Activated CD8-positive, alpha-beta T cell treated with anti-CD3 and anti-CD28 coated beads for 36 hours (primary cell): ENCODE measurements around the gene SMIM33. TPM values are rescaled to one million over a fixed set of nuclear protein-coding genes. Genes with fewer than 3 reads are reported as not detected.

ENCODE experiments used
- ATAC-seq: fragments of 200-7000 bp; cut with Tn5 transposase; one replicate; pipeline ENCODE4 v1.10.0; 2021; ENCODE audit warnings: mild to moderate bottlenecking, moderate library complexity
- CTCF ChIA-PET: fragments of 350-600 bp; sonication (Branson Sonifier 250); formaldehyde crosslinking; loops from one replicate; lab custom pipeline; 2021; ENCODE audit warnings: antibody characterized with exemption; lab: Charles Lee
- POLR2A ChIA-PET: fragments of 350-600 bp; sonication (Branson Sonifier 250); formaldehyde crosslinking; loops from one replicate; lab custom pipeline; 2021; ENCODE audit warnings: antibody characterized with exemption; lab: Charles Lee
- DNase-seq: peaks from one replicate; pipeline ENCODE4 v3.0.0-alpha.2; 2020
- H3K27ac Mint-ChIP-seq: one replicate; pipeline ENCODE4 v1.8.0; 2021; ENCODE audit warnings: mild to moderate bottlenecking, mixed read lengths
- H3K27me3 Mint-ChIP-seq: one replicate; pipeline ENCODE4 v1.8.0; 2021; ENCODE audit warnings: mixed read lengths
- H3K36me3 Mint-ChIP-seq: one replicate; pipeline ENCODE4 v1.8.0; 2021; ENCODE audit warnings: low read depth, mixed read lengths
- H3K4me1 Mint-ChIP-seq: one replicate; pipeline ENCODE4 v1.8.0; 2021; ENCODE audit warnings: low read depth, mixed read lengths
- H3K4me3 Mint-ChIP-seq: one replicate; pipeline ENCODE4 v1.8.0; 2021; ENCODE audit warnings: mild to moderate bottlenecking, moderate library complexity, mixed read lengths
- H3K9me3 Mint-ChIP-seq: one replicate; pipeline ENCODE4 v1.8.0; 2021; ENCODE audit warnings: mixed read lengths
- CTCF ChIP-seq: fragments of 200-600 bp; IDR thresholded peaks from one replicate; pipeline ENCODE4 v1.8.0; 2022; ENCODE audit warnings: antibody characterized with exemption, mild to moderate bottlenecking
- intact Hi-C: fragments of 100-400 bp; cut with micrococcal nuclease; formaldehyde crosslinking; loops from one replicate; pipeline ENCODE4 v1.10.0; 2022
- total RNA-seq, 2 experiments: library from RNA; stranded (reverse); gene quantifications; one replicate each; pipeline ENCODE4 v1.2.3, GENCODE V29; 2021

Gene SMIM33
- under 1 TPM in 1 of 2 experiments, not detected in 1; 0.16 TPM for total RNA-seq

DNA sequence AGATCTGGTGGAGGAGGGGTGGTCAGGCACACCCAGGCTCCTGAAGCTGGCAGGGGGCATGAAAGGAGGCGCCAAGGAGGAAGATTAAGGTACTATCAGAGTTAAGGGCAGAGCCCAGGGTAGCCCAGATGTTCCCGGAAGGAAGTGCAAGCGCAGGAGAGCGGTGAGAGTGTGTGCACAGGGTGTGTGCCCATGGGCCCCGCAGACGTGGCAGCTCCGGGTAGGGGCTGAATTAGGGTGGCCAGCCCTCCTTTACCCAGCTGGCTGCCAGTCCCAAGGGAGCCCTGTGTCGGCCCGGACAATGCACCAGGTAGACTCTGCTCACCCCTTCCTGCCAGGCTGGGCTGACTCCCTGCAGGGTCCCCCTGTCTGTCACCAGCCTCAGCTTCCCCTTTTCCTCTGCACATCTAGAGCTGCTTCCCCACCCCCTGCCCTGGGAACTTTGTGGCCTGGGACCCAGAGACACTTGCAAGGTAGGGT, at the start of gene SMIM33:
Gene SMIM33 (plus strand): TSS at position 184 of the 480 bp plus-strand sequence. CDS start 118 bp downstream, at position 302.
- peak within 1 kb of the TSS; percentile 69 for H3K4me3 Mint-ChIP-seq
- POLR2A ChIA-PET = interaction anchor here (0.7 to 2.4 kb wide), 9 partner anchors 11 to 59 kb away, joined by 3 to 21 read pairs (median 3); partner anchors contain the start of gene STING1
- H3K27me3 Mint-ChIP-seq = no peaks in the 10 kb centered on the region
- intact Hi-C loops = no loop called here
- no peak for TF ChIP-seq CTCF
- H3K36me3 Mint-ChIP-seq = peaks cover 9% of the 10 kb centered on the region
- peak; percentile 64 for ATAC-seq
- H3K27ac Mint-ChIP-seq = peak within 1 kb of the TSS; percentile 93
- CTCF ChIA-PET = interaction anchor here (0.6 to 2.9 kb wide), 4 partner anchors 8 to 50 kb away, joined by 3 to 12 read pairs (median 8); no protein-coding TSS in a partner anchor
- H3K4me1 Mint-ChIP-seq = peaks cover 64% of the 10 kb centered on the region
- H3K9me3 Mint-ChIP-seq = no peaks in the 10 kb centered on the region
- DNase-seq = peak; percentile 39

DNA sequence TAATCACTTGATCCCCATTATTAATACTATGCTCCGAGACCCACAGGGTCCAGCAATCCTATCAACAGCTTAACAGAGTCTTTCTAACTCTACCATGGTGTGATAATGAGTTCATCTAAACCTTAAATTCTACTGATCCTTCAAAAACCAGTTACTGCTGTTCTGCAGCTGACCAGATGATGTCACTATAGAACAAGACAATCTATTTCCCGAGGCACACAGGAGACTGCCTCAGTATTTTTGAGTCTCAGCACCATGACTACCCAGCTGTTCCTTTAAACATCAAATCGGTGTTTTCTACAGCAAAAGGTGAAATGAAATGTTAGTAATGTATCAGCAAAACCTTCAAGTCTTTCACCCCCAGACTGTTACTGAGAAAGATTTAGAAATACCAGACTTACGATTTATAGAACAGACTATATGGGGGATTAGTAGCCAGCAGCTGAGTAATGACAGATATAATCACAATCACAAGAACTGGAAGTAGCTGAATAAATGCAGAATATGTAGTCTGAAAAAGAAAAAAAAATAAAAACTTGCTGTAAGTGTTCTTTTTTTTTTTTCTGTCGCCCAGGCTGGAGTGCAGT, 48.4 kb upstream of the SMIM33 start:
- Mint-ChIP-seq H3K27me3 (no peaks in the 10 kb centered on the region), H3K4me3 (no peak overlapping the region), H3K4me1 (peaks cover 5% of the 10 kb centered on the region), H3K36me3 (peaks cover 39% of the 10 kb centered on the region), H3K27ac (no peak overlapping the region), H3K9me3 (no peaks in the 10 kb centered on the region)
- DNase-seq = peak; percentile 72
- CTCF ChIA-PET = interaction anchor here (0.6 to 13.9 kb wide), 49 partner anchors 8 to 343 kb away, joined by 3 to 444 read pairs (median 5); partner anchors contain the start of genes DNAJC18, SMIM33, STING1 and UBE2D2
- peak; percentile 96 for ATAC-seq
- peak; percentile 96 for TF ChIP-seq CTCF
- intact Hi-C loops = loop anchor here (1.0 kb wide), 1 partner anchor 91 kb away; no protein-coding TSS in a partner anchor
- POLR2A ChIA-PET = interaction anchor here (0.6 to 2.2 kb wide), 9 partner anchors 11 to 138 kb away, joined by 3 to 5 read pairs (median 3); partner anchors contain the start of genes SMIM33, SPATA24 and STING1

- Mint-ChIP-seq H3K4me3 (no peak overlapping the region), H3K27ac (no peak overlapping the region), H3K27me3 (no peaks in the 10 kb centered on the region), H3K36me3 (peaks cover 22% of the 10 kb centered on the region), H3K9me3 (no peaks in the 10 kb centered on the region), H3K4me1 (peaks cover 14% of the 10 kb centered on the region)
- intact Hi-C loops = no loop called here
- ATAC-seq (no peak), DNase-seq (no peak)
- POLR2A ChIA-PET = no interaction called here
- no peak for TF ChIP-seq CTCF
- CTCF ChIA-PET = interaction anchor here (1.1 to 13.9 kb wide), 3 partner anchors 10 to 91 kb away, joined by 3 to 444 read pairs (median 4); no protein-coding TSS in a partner anchor
Observed at GRCh38 chr5:139425497-139425896, 45.3 kb upstream of the SMIM33 start.

DNA sequence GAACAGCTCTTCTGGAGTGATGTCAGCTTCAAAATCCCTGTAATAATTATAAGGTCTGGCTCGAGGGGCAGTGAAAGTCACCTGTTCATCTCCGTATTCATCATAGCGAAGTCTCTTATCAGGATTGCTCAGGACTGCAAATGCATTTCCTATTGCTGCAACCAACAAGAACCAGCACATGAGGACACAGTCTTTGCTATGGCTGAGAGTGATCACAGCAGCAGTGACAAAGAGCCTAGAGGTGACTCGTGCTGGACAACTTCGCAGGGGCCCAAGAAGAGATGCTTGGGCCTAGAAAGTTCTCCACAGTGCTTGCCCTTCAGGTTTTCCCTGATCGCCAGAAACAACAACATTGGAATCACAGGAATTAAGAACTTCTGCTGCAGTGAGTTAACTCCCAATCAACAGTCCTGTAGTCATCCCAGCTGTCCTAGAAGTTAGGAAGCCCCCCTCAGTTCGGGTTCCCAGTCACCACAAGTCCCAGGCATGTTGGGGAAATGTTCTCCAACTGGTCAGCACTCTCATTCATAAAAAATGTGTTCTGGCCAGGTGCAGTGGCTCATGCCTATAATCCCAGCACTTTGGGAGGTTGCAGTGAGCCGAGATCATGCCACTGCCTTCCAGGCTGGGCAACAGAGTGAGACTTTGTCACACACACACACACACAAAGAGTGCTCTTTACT, 44.5 kb upstream of the SMIM33 start:
- TF ChIP-seq CTCF = no peak
- intact Hi-C loops = no loop called here
- Mint-ChIP-seq H3K4me1 (peaks cover 14% of the 10 kb centered on the region), H3K9me3 (no peaks in the 10 kb centered on the region), H3K4me3 (no peak overlapping the region), H3K36me3 (peaks cover 20% of the 10 kb centered on the region), H3K27me3 (no peaks in the 10 kb centered on the region), H3K27ac (no peak overlapping the region)
- ChIA-PET POLR2A (no interaction called here), CTCF (interaction anchor here (1.1 to 13.9 kb wide), 3 partner anchors 11 to 91 kb away, joined by 3 to 444 read pairs (median 4); no protein-coding TSS in a partner anchor)
- no peak for ATAC-seq
- no peak for DNase-seq
